Measurements from ENCODE around the gene PHYHIPL. TPM values are rescaled to one million over a fixed set of nuclear protein-coding genes. Genes with fewer than 3 reads are reported as not detected.

The PHYHIPL gene
- total RNA-seq, 1 donor from 2014 or later: not detected

DNA sequence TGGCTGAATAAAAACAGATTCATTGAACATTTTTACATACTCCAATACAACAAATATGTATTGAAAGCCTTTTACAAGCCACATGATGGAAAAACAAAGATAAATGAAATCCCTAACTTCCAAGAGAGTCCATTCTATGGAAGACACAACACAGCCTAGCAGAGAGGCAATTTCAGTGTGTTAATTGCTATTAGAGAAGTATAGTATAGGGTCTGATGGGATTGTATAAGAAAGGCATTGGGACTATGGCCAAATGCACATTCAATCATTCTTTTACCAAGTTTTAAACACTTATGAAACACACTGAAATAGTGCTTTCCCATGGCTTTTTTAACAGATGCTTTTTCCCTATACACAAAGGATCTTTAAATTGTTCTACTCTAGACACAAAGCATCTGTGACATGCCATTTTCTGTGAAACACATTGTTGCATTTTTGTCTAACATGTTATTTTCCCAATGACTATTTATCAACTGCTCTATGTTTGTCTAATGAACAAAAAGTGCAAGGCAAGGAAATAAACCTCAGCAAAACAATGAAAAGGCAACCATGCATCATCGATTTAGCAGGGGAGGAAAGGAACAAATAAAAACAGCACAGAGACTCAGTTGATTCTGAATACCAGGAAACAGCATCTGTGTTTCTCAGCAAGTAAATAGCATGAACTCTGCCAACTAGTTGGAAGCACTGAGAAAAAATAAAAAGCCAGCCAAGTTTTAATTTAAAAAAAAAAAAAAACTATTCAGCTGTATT lies 42.4 kb upstream of the PHYHIPL start:
- H3K27ac ChIP-seq: no peak overlapping the region
- H3K27me3 ChIP-seq: no peaks in the 10 kb centered on the region
- H3K9me3 ChIP-seq: no peaks in the 10 kb centered on the region
- peaks cover 0 to 9% of the 10 kb centered on the region in 2 donors for H3K4me1 ChIP-seq
- H3K36me3 ChIP-seq: no peaks in the 10 kb centered on the region
- H3K4me3 ChIP-seq: no peak overlapping the region
- no peak for TF ChIP-seq CTCF (IDR thresholded peaks at IDR 0.05)
- DNase-seq (ENCODE audit: low spot score in 2 of 2): no peak
- intact Hi-C loops (cut with DNase I): no loop called here

GRCh38 chr10:59134785-59135184 lies 41.7 kb upstream of the PHYHIPL start:
- H3K4me1 ChIP-seq: peaks cover 0 to 9% of the 10 kb centered on the region in 2 donors
- no peak overlapping the region for H3K4me3 ChIP-seq
- no peaks in the 10 kb centered on the region for H3K36me3 ChIP-seq
- no peak for TF ChIP-seq CTCF (IDR thresholded peaks at IDR 0.05)
- H3K9me3 ChIP-seq: no peaks in the 10 kb centered on the region
- no peak overlapping the region for H3K27ac ChIP-seq
- DNase-seq (ENCODE audit: low spot score in 2 of 2): no peak
- no peaks in the 10 kb centered on the region for H3K27me3 ChIP-seq
- intact Hi-C loops (cut with DNase I): no loop called here

DNA sequence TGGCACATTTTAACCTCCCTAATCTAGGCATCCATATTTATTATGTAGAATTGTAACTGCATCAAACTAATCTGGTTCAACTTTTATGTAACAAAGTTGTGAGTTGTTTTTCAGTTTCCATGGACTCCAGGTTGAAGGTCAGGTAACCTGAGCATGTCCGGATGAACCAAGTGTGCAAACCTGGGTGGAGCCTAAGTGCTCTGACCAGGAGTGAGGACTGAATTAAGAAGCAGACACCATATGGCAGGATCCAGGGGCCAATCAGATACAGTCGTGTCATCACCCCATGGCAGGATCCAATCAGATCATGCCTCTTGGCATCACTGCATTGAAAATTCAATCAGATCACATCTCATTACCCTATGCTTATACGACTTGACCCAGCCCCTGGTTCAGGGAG lies 41.2 kb upstream of the PHYHIPL start:
- Histone ChIP-seq H3K4me1 (peaks cover 0 to 9% of the 10 kb centered on the region in 2 donors), H3K9me3 (no peaks in the 10 kb centered on the region), H3K36me3 (no peaks in the 10 kb centered on the region), H3K27me3 (no peaks in the 10 kb centered on the region), H3K4me3 (no peak overlapping the region), H3K27ac (no peak overlapping the region)
- intact Hi-C loops (cut with DNase I): no loop called here
- TF ChIP-seq CTCF (IDR thresholded peaks at IDR 0.05): no peak
- DNase-seq (ENCODE audit: low spot score in 2 of 2): no peak

GRCh38 chr10:59138052-59138451 lies 38.4 kb upstream of the PHYHIPL start:
- H3K4me1 ChIP-seq: peaks cover 0 to 5% of the 10 kb centered on the region in 2 donors
- no peak for TF ChIP-seq CTCF (IDR thresholded peaks at IDR 0.05)
- H3K4me3 ChIP-seq: no peak overlapping the region
- no peaks in the 10 kb centered on the region for H3K36me3 ChIP-seq
- H3K27ac ChIP-seq: no peak overlapping the region
- DNase-seq (ENCODE audit: low spot score in 2 of 2): no peak
- intact Hi-C loops (cut with DNase I): no loop called here
- H3K27me3 ChIP-seq: no peaks in the 10 kb centered on the region
- no peaks in the 10 kb centered on the region for H3K9me3 ChIP-seq

DNA sequence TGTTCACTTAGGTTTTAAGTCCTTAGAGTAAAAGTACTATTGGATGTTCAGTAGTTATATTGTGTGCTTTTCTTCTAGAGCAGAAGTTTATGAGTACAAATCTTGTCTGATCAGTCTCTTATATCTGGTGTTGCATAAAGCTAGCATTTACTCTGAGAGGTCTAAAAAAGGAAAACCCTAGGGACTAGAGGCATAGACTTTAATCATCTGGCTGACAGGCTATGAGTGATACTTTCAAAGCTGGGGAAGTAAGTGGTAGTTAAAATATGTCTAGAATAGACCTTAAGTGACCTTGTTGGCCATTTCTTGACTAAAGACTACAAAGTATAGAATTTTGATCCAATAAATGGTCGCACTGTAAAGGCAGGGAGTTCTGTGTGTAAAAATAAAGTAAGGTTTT lies 32.9 kb upstream of the PHYHIPL start:
- no peaks in the 10 kb centered on the region for H3K36me3 ChIP-seq
- DNase-seq (ENCODE audit: low spot score in 2 of 2): no peak
- H3K9me3 ChIP-seq: no peaks in the 10 kb centered on the region
- H3K4me1 ChIP-seq: no peaks in the 10 kb centered on the region
- TF ChIP-seq CTCF (IDR thresholded peaks at IDR 0.05): no peak
- H3K27ac ChIP-seq: no peak overlapping the region
- H3K27me3 ChIP-seq: no peaks in the 10 kb centered on the region
- no peak overlapping the region for H3K4me3 ChIP-seq
- intact Hi-C loops (cut with DNase I): no loop called here

Data from ascending aorta (tissue), 2 donors.